Measurements from ENCODE around the gene EMP3. TPM values are rescaled to one million over a fixed set of nuclear protein-coding genes. Genes with fewer than 3 reads are reported as not detected.
"Not testable (repeated sequence)": the region's sequence is repeated elsewhere in the genome, so short reads cannot be mapped to it uniquely, and the experiment has no call there.

Gene EMP3
- 100 to 1,000 TPM in 2 of 8 experiments, 10 to 100 TPM in 4, 1 to 10 TPM in 2; 5.3 to 382 (median 35.3) TPM for total RNA-seq

GRCh38 chr19:48325265-48325910 is at the start of gene EMP3:
TSS of gene EMP3 (plus strand) at chr19:48325552. CDS start at chr19:48326845, 1,293 bp downstream.
- in situ Hi-C loops (cut with MboI; ENCODE audit: low pct_unique_long_range_greater_than_20kb in 2 of 9, low sequenced_read_pairs in 9 of 9, unreplicated experiment in 9 of 9) = no loop called here
- H3K27ac ChIP-seq = peak within 1 kb of the TSS in 1 of 2 donors; percentile 63
- peak within 1 kb of the TSS; percentile 10 to 32 (median 23) for H3K4me3 ChIP-seq

GRCh38 chr19:48279747-48280146 is 45.6 kb upstream of the EMP3 start:
- H3K4me3 ChIP-seq = no peak overlapping the region
- no peaks in the 10 kb centered on the region for H3K4me1 ChIP-seq (replicated peaks in 1 of 2)
- ATAC-seq (replicated peaks in 6 of 8) = no peak
- 70 to 94% methylated on average over 2 to 7 of the region's 9 CpGs; no CpG with 5 or more reads in 8 of the 10 experiments for WGBS, 10 experiments
- H3K27ac ChIP-seq = no peak overlapping the region
- in situ Hi-C loops (cut with MboI; ENCODE audit: low pct_unique_long_range_greater_than_20kb in 2 of 9, low sequenced_read_pairs in 9 of 9, unreplicated experiment in 9 of 9) = loop anchor here in 3 of 9 experiments (10.0 to 25.0 kb wide), 2 partner anchors 305 to 308 kb away; no protein-coding TSS in a partner anchor

More at GRCh38 chr19:48325265-48325910, at the start of gene EMP3:
- peaks cover 0 to 29% of the 10 kb centered on the region in 2 donors for H3K4me1 ChIP-seq (replicated peaks in 1 of 2)
- ATAC-seq (replicated peaks in 6 of 8) = peak in 7 of 8 experiments; percentile 1 to 42 (median 4)
- WGBS, 10 experiments = 0 to 29% (median 0%) methylated on average over 1 to 3 of the region's 22 CpGs; no CpG with 5 or more reads in 4 of the 10 experiments

GRCh38 chr19:48283908-48284307 is 41.4 kb upstream of the EMP3 start:
- ATAC-seq (replicated peaks in 6 of 8) = no peak
- in situ Hi-C loops (cut with MboI; ENCODE audit: low pct_unique_long_range_greater_than_20kb in 2 of 9, low sequenced_read_pairs in 9 of 9, unreplicated experiment in 9 of 9) = loop anchor here in 2 of 9 experiments (25.0 kb wide), 1 partner anchor 303 kb away; no protein-coding TSS in a partner anchor
- Histone ChIP-seq H3K27ac (no peak overlapping the region), H3K4me1 (replicated peaks in 1 of 2) (no peaks in the 10 kb centered on the region), H3K4me3 (no peak overlapping the region)
- WGBS, 10 experiments = 60 to 100% (median 95%) methylated on average over 1 to 4 of the region's 7 CpGs; no CpG with 5 or more reads in 3 of the 10 experiments

- H3K4me1 ChIP-seq (replicated peaks in 1 of 2) = no peaks in the 10 kb centered on the region
- no peak for ATAC-seq (replicated peaks in 6 of 8)
- in situ Hi-C loops (cut with MboI; ENCODE audit: low pct_unique_long_range_greater_than_20kb in 2 of 9, low sequenced_read_pairs in 9 of 9, unreplicated experiment in 9 of 9) = loop anchor here in 2 of 9 experiments (25.0 kb wide), 1 partner anchor 302 kb away; no protein-coding TSS in a partner anchor
- H3K27ac ChIP-seq = no peak overlapping the region
- no peak overlapping the region for H3K4me3 ChIP-seq
- 64 to 100% (median 97%) methylated on average over 1 to 4 of the region's 4 CpGs; no CpG with 5 or more reads in 2 of the 10 experiments for WGBS, 10 experiments
Measured at GRCh38 chr19:48284896-48285295, 40.5 kb upstream of the EMP3 start.

GRCh38 chr19:48287748-48288147 is 37.6 kb upstream of the EMP3 start:
- Histone ChIP-seq H3K4me3 (no peak overlapping the region), H3K27ac (no peak overlapping the region), H3K4me1 (replicated peaks in 1 of 2) (no peaks in the 10 kb centered on the region)
- WGBS, 10 experiments = 86 to 100% (median 96%) methylated on average over 1 to 3 of the region's 3 CpGs; no CpG with 5 or more reads in 3 of the 10 experiments
- in situ Hi-C loops (cut with MboI; ENCODE audit: low pct_unique_long_range_greater_than_20kb in 2 of 9, low sequenced_read_pairs in 9 of 9, unreplicated experiment in 9 of 9) = loop anchor here in 2 of 9 experiments (25.0 kb wide), 1 partner anchor 300 kb away; no protein-coding TSS in a partner anchor
- no peak for ATAC-seq (replicated peaks in 6 of 8)

- whole genome bisulfite sequencing, 10 experiments = no CpG with 5 or more reads among the region's 10 CpGs
- ATAC-seq (replicated peaks in 6 of 8) = peak; percentile 31 to 80 (median 57)
- H3K4me1 ChIP-seq (replicated peaks in 1 of 2) = no peaks in the 10 kb centered on the region
- in situ Hi-C loops (cut with MboI; ENCODE audit: low pct_unique_long_range_greater_than_20kb in 2 of 9, low sequenced_read_pairs in 9 of 9, unreplicated experiment in 9 of 9) = loop anchor here in 2 of 9 experiments (25.0 kb wide), 1 partner anchor 297 kb away; no protein-coding TSS in a partner anchor
- no peak overlapping the region for H3K4me3 ChIP-seq
- no peak overlapping the region for H3K27ac ChIP-seq
Measured at GRCh38 chr19:48290401-48290770, 35.0 kb upstream of the EMP3 start.

GRCh38 chr19:48290771-48291488 is 34.4 kb upstream of the EMP3 start:
- Histone ChIP-seq H3K4me1 (replicated peaks in 1 of 2) (no peaks in the 10 kb centered on the region), H3K4me3 (peak overlapping the region; percentile 23 to 34 (median 30)), H3K27ac (no peak overlapping the region)
- 0 to 4% (median 0%) methylated on average over 1 to 14 of the region's 45 CpGs; no CpG with 5 or more reads in 2 of the 10 experiments for WGBS, 10 experiments
- ATAC-seq (replicated peaks in 6 of 8) = peak; percentile 77 to 94 (median 87)
- in situ Hi-C loops (cut with MboI; ENCODE audit: low pct_unique_long_range_greater_than_20kb in 2 of 9, low sequenced_read_pairs in 9 of 9, unreplicated experiment in 9 of 9) = loop anchor here in 2 of 9 experiments (25.0 kb wide), 1 partner anchor 296 kb away; no protein-coding TSS in a partner anchor

GRCh38 chr19:48291489-48291815 is 33.9 kb upstream of the EMP3 start:
- 0 to 80% (median 28%) methylated on average over 1 to 10 of the region's 11 CpGs; no CpG with 5 or more reads in 2 of the 10 experiments for WGBS, 10 experiments
- H3K4me3 ChIP-seq = peak overlapping the region in 1 of 5 donors; percentile 31
- in situ Hi-C loops (cut with MboI; ENCODE audit: low pct_unique_long_range_greater_than_20kb in 2 of 9, low sequenced_read_pairs in 9 of 9, unreplicated experiment in 9 of 9) = loop anchor here in 2 of 9 experiments (25.0 kb wide), 1 partner anchor 296 kb away; no protein-coding TSS in a partner anchor
- H3K27ac ChIP-seq; H3K4me1 ChIP-seq (replicated peaks in 1 of 2): not testable (repeated sequence)
- ATAC-seq (replicated peaks in 6 of 8) = peak in 1 of 8 experiments; percentile 5

- Histone ChIP-seq H3K4me3 (no peak overlapping the region), H3K4me1 (replicated peaks in 1 of 2) (no peaks in the 10 kb centered on the region), H3K27ac (no peak overlapping the region)
- 0 to 100% (median 74%) methylated on average over 1 to 4 of the region's 4 CpGs; no CpG with 5 or more reads in 2 of the 10 experiments for WGBS, 10 experiments
- peak in 2 of 8 experiments; percentile 28 to 30 for ATAC-seq (replicated peaks in 6 of 8)
- in situ Hi-C loops (cut with MboI; ENCODE audit: low pct_unique_long_range_greater_than_20kb in 2 of 9, low sequenced_read_pairs in 9 of 9, unreplicated experiment in 9 of 9) = loop anchor here in 2 of 9 experiments (25.0 kb wide), 1 partner anchor 295 kb away; no protein-coding TSS in a partner anchor
Measured at GRCh38 chr19:48292798-48293197, 32.6 kb upstream of the EMP3 start.

- H3K4me1 ChIP-seq (replicated peaks in 1 of 2) = no peaks in the 10 kb centered on the region
- in situ Hi-C loops (cut with MboI; ENCODE audit: low pct_unique_long_range_greater_than_20kb in 2 of 9, low sequenced_read_pairs in 9 of 9, unreplicated experiment in 9 of 9) = loop anchor here in 2 of 9 experiments (25.0 kb wide), 1 partner anchor 292 kb away; no protein-coding TSS in a partner anchor
Measured at GRCh38 chr19:48295458-48295857, 29.9 kb upstream of the EMP3 start.

GRCh38 chr19:48296963-48297734 is 28.2 kb upstream of the EMP3 start:
- peak in 1 of 8 experiments; percentile 8 for ATAC-seq (replicated peaks in 6 of 8)
- in situ Hi-C loops (cut with MboI; ENCODE audit: low pct_unique_long_range_greater_than_20kb in 2 of 9, low sequenced_read_pairs in 9 of 9, unreplicated experiment in 9 of 9) = loop anchor here in 2 of 9 experiments (25.0 kb wide), 1 partner anchor 290 kb away; no protein-coding TSS in a partner anchor
- H3K4me1 ChIP-seq (replicated peaks in 1 of 2) = no peaks in the 10 kb centered on the region
- WGBS, 10 experiments = 20 to 92% (median 72%) methylated on average over 1 to 14 of the region's 42 CpGs; no CpG with 5 or more reads in 4 of the 10 experiments
- H3K27ac ChIP-seq = no peak overlapping the region
- H3K4me3 ChIP-seq = no peak overlapping the region

More at GRCh38 chr19:48295458-48295857, 29.9 kb upstream of the EMP3 start:
- Histone ChIP-seq H3K27ac (no peak overlapping the region), H3K4me3 (no peak overlapping the region)
- 44 to 92% (median 80%) methylated on average over 2 to 7 of the region's 10 CpGs; no CpG with 5 or more reads in 3 of the 10 experiments for WGBS, 10 experiments
- no peak for ATAC-seq (replicated peaks in 6 of 8)

- 40 to 85% (median 80%) methylated on average over 1 to 5 of the region's 16 CpGs; no CpG with 5 or more reads in 7 of the 10 experiments for WGBS, 10 experiments
- in situ Hi-C loops (cut with MboI; ENCODE audit: low pct_unique_long_range_greater_than_20kb in 2 of 9, low sequenced_read_pairs in 9 of 9, unreplicated experiment in 9 of 9) = loop anchor here in 2 of 9 experiments (25.0 kb wide), 1 partner anchor 289 kb away; no protein-coding TSS in a partner anchor
- no peak for ATAC-seq (replicated peaks in 6 of 8)
Measured at GRCh38 chr19:48297975-48298374, 27.4 kb upstream of the EMP3 start.

More at GRCh38 chr19:48297975-48298374, 27.4 kb upstream of the EMP3 start:
- Histone ChIP-seq H3K27ac (no peak overlapping the region), H3K4me3 (no peak overlapping the region), H3K4me1 (replicated peaks in 1 of 2) (no peaks in the 10 kb centered on the region)

Data from motor neuron (in vitro differentiated cells).